GM23338 (cell line): ENCODE data around the gene BAIAP2.

Experiments
- CREB1 ChIP-seq: fragments of 250-450 bp; sonication (Bioruptor Pico); IDR thresholded peaks from 2 replicates; pipeline ENCODE4 v1.5.0; 2020; ENCODE audit warnings: low read depth, mild to moderate bottlenecking, moderate library complexity
- CTCF ChIP-seq, 2 experiments: fragments of 200-600 bp in 1 of 2; sonication (generic) in 1 of 2; conservative IDR thresholded peaks; 2 replicates each; pipeline versions ENCODE4 v1.5.1 to v1.6.1; 2016 to 2017; ENCODE audit warnings: antibody characterized with exemption in 2 of 2, low read depth in 2 of 2, mild to moderate bottlenecking in 2 of 2, moderate library complexity in 1 of 2
- EZH2 ChIP-seq: fragments of 200-600 bp; sonication (generic); IDR thresholded peaks from one replicate; pipeline ENCODE4 v1.8.0; 2017; ENCODE audit warnings: antibody characterized with exemption, mild to moderate bottlenecking, low read depth; ENCODE audit not compliant: unreplicated experiment
- EZH2phosphoT487 ChIP-seq: fragments of 200-600 bp; sonication (generic); IDR thresholded peaks from one replicate; pipeline ENCODE4 v1.8.1; 2018; ENCODE audit warnings: antibody characterized with exemption; ENCODE audit not compliant: unreplicated experiment
- JUNB ChIP-seq: IDR thresholded peaks from one replicate; pipeline ENCODE4 v1.6.1; 2016; ENCODE audit warnings: antibody characterized with exemption; ENCODE audit not compliant: unreplicated experiment
- NANOG ChIP-seq: IDR thresholded peaks from 2 replicates; pipeline ENCODE4 v1.6.1; 2016; ENCODE audit warnings: antibody characterized with exemption, borderline replicate concordance
- POLR2AphosphoS5 ChIP-seq: IDR thresholded peaks from 2 replicates; pipeline ENCODE4 v1.6.1; 2016; ENCODE audit warnings: antibody characterized with exemption, low read depth
- REST ChIP-seq: IDR thresholded peaks from one replicate; pipeline ENCODE4 v1.6.1; 2018; ENCODE audit warnings: antibody characterized with exemption; ENCODE audit not compliant: unreplicated experiment
- STAT1 ChIP-seq: IDR thresholded peaks from one replicate; pipeline ENCODE4 v1.6.1; 2016; ENCODE audit warnings: antibody characterized with exemption; ENCODE audit not compliant: unreplicated experiment
- ZNF114 ChIP-seq: fragments of 250-450 bp; sonication (Bioruptor Pico); IDR thresholded peaks from 2 replicates; pipeline ENCODE4 v1.5.0; 2020; ENCODE audit warnings: mild to moderate bottlenecking, moderate library complexity
- ZNF331 ChIP-seq: fragments of 250-450 bp; sonication (Bioruptor Pico); IDR thresholded peaks from 2 replicates; pipeline ENCODE4 v1.5.0; 2020; ENCODE audit warnings: low read depth, mild to moderate bottlenecking, moderate library complexity
- ZNF462 ChIP-seq: fragments of 250-450 bp; sonication (Bioruptor Pico); IDR thresholded peaks from 2 replicates; pipeline ENCODE4 v1.5.0; 2020; ENCODE audit warnings: mild to moderate bottlenecking, moderate library complexity

GRCh38 chr17:81165246-81166032, 130.5 kb downstream of the BAIAP2 start, which contains the start of gene PVALEF:
- no peak for TF ChIP-seq EZH2phosphoT487
- TF ChIP-seq ZNF462 (CRISPR knock-in tag): no peak
- no peak for TF ChIP-seq POLR2AphosphoS5
- TF ChIP-seq CTCF (conservative IDR thresholded peaks at IDR 0.05; ENCODE audit: low read depth in 2 of 2): no peak
- no peak for TF ChIP-seq EZH2
- TF ChIP-seq STAT1: no peak
- no peak for TF ChIP-seq CREB1
- no peak for TF ChIP-seq ZNF331 (CRISPR knock-in tag)
- TF ChIP-seq NANOG: no peak
- no peak for TF ChIP-seq ZNF114
- TF ChIP-seq REST: no peak
- no peak for TF ChIP-seq JUNB
